ENCODE measurements around the gene CPNE5.
"Not testable (repeated sequence)": the region's sequence is repeated elsewhere in the genome, so short reads cannot be mapped to it uniquely, and the experiment has no call there.

Gene CPNE5

DNA sequence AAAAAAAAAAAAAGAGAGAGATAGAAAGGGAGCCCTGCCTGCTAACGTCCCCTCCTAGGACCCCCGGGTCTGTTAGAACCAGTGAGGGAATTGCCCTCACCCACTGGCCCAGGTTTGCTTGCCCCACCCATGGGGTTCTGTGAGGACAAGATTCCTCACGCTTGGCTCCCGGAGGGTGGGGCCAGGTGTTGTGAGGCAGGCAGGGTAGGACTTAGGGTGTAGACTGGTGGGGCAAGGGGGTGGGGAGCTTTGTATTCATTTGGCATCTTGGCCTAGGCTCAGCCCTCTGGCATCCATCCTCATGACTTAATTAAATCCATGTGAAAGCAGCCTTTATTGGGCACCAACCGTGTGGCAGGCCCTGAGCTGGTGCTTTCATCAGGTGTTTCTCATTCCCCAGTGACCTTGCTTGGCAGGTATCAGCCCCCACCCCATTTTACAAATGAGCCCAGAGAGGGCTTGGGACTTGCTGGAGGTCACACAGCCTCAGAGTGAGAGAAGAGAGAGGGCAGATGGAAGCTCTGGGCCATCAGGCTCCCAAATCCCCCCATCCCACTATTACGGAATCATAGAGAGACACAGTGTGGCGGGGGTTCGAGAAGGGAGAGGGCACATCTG lies 122.7 kb downstream of the CPNE5 start:
- DNase-seq (ENCODE audit: low read depth): no peak
- TF ChIP-seq, protein P1, sequence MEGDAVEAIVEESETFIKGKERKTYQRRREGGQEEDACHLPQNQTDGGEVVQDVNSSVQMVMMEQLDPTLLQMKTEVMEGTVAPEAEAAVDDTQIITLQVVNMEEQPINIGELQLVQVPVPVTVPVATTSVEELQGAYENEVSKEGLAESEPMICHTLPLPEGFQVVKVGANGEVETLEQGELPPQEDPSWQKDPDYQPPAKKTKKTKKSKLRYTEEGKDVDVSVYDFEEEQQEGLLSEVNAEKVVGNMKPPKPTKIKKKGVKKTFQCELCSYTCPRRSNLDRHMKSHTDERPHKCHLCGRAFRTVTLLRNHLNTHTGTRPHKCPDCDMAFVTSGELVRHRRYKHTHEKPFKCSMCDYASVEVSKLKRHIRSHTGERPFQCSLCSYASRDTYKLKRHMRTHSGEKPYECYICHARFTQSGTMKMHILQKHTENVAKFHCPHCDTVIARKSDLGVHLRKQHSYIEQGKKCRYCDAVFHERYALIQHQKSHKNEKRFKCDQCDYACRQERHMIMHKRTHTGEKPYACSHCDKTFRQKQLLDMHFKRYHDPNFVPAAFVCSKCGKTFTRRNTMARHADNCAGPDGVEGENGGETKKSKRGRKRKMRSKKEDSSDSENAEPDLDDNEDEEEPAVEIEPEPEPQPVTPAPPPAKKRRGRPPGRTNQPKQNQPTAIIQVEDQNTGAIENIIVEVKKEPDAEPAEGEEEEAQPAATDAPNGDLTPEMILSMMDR (IDR thresholded peaks at IDR 0.05; ENCODE audit: insufficient read depth, low read depth, low read length, missing control alignments): no peak
- H3K4me3 ChIP-seq (ENCODE audit: low read depth, low read length): no peak overlapping the region

DNA sequence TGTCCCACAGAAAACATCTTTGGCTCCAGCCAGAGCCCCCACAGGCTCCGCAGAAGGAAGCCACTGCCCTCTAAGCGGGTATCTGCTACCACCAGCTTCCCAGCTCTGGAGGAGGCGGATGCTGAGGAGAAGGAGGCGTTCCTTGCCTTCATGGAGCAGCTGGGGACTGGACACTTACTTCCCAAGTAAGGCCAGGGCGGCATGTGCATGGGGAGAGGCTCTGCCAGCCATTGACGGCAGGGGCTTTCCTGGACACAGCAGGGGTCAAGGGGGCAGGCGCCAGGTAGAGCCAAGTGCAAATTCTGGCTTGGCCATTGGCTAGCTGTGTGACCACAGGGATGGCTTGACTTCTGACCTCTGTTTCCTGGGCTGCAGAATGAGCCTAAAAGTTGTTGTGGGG lies 123.8 kb downstream of the CPNE5 start:
- TF ChIP-seq, protein P1 (IDR thresholded peaks at IDR 0.05; ENCODE audit: insufficient read depth, low read depth, low read length, missing control alignments): no peak
- no peak overlapping the region for H3K4me3 ChIP-seq (ENCODE audit: low read depth, low read length)
- DNase-seq (ENCODE audit: low read depth): no peak

DNA sequence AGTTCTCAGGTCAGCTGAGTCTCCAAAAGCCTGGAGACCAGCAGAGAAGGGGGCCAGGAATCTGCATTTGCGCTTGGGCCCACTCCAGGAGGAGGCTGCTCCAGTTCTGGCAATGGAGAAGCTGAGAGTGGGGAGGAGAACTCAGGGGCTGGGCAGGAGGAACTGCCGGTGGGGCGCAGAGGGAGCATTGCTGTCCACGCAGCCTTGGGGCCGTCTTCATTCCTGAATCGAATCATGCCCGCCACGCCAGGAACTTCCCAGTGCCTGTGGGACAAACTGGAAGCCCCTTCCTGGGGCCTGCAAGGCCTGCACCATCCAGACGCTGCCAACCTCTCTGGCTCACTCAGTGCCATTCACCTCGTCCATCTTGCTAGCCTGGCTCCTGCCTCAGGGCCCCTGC lies 124.7 kb downstream of the CPNE5 start:
- TF ChIP-seq, protein P1 (IDR thresholded peaks at IDR 0.05; ENCODE audit: insufficient read depth, low read depth, low read length, missing control alignments): no peak
- H3K4me3 ChIP-seq (ENCODE audit: low read depth, low read length): no peak overlapping the region
- no peak for DNase-seq (ENCODE audit: low read depth)

DNA sequence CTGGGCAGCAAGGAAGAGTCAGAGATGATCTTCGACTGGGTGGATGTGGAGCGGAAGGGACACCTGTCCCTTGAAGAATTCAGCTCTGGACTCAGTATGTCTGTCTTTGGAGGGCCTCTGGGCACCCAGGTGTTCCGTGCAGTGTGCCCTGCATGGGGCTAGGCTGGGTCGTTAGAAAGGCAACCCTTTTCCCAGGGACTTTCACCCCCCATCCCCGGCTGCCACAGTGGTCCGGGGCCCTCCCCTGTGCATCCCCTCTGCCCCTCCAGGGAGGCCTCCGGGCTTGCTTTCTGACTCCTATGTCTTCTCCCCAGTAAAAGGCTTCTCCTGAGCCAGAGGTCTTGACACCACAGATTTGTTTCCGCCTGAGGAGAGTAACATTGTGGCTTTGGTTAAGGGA lies 125.4 kb downstream of the CPNE5 start:
- no peak overlapping the region for H3K4me3 ChIP-seq (ENCODE audit: low read depth, low read length)
- no peak for DNase-seq (ENCODE audit: low read depth)
- TF ChIP-seq, protein P1 (IDR thresholded peaks at IDR 0.05; ENCODE audit: insufficient read depth, low read depth, low read length, missing control alignments): no peak

DNA sequence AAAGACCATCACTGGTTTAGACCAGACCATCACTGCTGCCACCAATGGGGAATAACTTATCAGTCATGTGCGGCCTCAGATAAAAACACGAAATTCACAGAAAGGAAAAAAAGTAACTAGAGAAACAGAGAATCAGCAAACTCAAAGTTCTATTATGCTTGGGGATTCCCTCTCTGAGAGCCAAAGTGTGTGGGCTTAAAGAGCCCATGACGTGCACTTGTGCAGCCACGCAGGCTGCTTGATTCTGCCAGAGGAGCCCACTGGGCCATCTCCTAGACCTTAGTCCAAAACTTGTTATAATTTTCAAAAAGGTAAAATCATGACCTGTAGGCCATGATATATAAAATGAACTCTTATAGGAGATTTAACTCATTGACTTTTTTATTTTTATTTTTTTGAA lies 126.4 kb downstream of the CPNE5 start:
- H3K4me3 ChIP-seq (ENCODE audit: low read depth, low read length): no peak overlapping the region
- DNase-seq (ENCODE audit: low read depth): no peak
- TF ChIP-seq, protein P1 (IDR thresholded peaks at IDR 0.05; ENCODE audit: insufficient read depth, low read depth, low read length, missing control alignments): no peak

DNA sequence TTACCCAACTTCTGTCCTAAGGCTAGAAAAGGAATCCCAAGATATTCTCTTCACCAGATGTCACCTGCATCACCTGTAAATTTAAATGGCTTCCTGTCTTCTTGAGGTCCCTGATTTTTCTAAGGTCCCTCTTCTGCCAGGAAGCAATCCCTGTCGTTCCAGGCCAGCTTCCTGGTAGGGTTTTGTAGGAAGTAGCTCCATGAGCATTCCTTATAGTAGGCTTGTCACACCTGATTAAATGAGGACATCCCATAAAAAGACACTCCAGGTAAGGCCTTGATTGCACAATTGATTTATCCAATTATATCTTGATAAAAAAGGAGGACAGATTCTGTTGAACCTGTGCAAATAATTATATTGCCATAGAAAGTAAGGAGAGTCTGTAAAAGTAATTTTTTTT lies 132.9 kb downstream of the CPNE5 start:
- H3K4me3 ChIP-seq (ENCODE audit: low read depth, low read length): no peak overlapping the region
- TF ChIP-seq, protein P1 (IDR thresholded peaks at IDR 0.05; ENCODE audit: insufficient read depth, low read depth, low read length, missing control alignments): no peak
- no peak for DNase-seq (ENCODE audit: low read depth)

DNA sequence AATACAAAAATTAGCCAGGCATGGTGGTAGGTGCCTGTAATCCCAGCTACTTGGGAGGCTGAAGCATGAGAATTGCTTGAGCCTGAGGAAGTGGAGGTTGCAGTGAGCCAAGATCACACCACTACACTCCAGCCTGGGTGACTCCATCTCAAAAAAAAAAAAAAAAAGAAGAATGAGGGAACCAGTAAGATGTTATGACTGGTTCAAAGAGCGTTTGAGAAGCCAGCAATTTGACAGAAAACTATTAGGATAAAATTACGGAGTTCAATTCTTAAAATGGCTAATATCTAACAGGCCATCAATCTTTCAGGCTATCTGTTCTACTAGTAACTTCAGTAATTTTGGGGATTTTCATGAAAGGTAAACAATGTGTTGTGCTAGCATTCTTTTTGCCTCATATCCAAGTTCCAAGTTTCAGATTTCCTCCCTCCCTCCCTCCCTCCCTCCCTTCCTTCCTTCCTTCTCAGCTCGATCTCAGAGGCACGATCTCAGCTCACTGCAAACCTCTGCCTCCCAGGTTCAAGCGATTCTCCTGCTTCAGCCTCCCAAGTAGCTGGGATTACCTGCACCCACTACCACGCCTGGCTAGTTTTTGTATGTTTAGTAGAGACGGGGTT lies 134.2 kb downstream of the CPNE5 start:
- H3K4me3 ChIP-seq (ENCODE audit: low read depth, low read length); DNase-seq (ENCODE audit: low read depth): not testable (repeated sequence)

Measured in GM12865 (cell line).